Embryonic facial prominence (tissue), 1 donor: Measurements from ENCODE around the gene GRHL3.

Source experiments
- DNase-seq: peaks from one replicate; pipeline ENCODE4 v3.0.0-alpha.2; 2016; ENCODE audit errors: extremely low spot score

The GRHL3 gene

DNA sequence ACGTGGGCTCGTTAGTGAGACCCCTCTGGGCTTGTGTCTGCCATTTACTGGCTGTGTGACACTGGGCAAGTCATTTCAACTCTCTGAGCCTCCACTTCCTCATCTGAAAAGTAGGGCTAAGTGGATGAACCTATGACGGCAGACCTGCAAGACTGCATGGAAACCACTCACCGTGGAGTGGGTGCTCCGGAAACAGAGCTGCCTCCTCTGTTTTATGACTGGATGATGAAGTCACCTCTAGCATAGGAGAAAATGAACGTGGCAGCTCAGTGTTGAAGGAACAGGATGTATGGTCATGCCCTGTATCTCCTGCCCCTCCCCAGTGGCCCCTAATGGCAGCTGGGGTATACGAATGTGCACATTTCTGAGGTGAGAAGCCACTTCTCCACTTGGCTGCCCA, 53.9 kb downstream of the GRHL3 start:
- DNase-seq: no peak

GRCh38 chr1:24373710-24374109, 54.6 kb downstream of the GRHL3 start:
- no peak for DNase-seq

DNA sequence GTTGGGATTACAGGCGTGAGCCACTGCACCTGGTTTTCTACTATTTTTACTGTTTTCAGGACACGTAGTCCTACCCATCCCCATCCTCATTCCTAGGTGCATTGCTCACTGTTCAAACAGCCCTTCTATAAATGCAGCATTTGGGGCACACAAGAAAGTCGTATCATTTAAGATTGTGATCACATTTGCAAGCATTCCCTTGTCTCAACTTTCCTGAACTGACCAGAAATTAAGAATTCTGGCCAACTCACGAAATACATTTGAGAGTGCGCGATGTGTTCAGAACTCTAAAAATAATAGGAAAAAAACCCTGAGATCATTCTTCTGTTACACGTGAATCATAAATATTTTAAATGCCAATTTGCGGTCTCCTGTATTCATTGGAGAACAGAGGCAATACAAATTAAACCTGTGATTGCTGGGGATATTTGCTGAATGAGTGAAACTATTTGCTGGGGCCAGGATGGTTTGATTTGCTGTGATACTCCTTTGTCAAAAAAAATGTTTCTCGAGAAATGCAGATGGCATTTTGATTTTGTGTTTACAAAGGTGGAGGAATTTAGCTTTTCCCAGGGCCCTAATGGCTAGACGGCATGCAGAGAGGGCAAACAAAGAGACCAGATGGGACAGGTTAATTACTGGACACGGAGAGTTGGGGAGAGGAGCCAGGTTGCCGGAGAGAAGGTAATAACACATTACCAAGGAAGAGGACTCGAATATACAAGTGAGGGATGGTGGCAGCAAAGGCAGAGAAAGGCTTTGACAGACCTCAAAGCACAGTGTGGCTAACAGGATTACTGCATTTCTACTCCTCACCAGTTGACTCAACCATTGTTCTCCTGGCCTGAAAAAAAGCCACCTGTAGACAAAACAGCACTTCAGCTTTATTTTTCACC, 56.0 kb downstream of the GRHL3 start:
- DNase-seq: no peak

DNA sequence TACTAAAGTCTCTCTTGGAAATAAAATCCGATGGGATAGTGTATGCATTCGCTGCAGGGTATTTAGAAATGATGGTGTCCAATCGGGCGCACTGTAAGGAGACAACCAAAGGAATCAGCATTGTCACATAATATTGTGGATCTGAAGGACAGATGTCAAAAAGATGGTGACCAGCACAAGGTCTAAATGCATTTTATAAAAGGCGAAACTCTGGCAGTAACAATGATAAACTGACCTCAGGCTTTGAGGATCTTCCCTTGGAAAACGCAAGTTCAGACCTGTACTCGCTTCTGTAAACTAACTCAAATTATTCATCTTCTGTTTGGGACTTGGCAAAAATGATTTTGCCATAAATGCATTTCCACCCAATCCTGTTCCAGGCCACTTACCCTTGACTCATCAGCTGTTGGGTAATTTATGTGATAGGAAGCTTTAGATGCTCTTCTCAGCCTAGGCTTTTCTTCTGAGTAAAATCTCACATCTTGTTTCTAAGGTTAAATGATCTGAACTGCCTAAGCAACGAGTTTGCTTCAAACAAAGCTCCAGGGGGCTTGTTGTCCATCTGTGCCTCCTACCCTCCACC, 60.7 kb downstream of the GRHL3 start:
- DNase-seq: no peak

DNA sequence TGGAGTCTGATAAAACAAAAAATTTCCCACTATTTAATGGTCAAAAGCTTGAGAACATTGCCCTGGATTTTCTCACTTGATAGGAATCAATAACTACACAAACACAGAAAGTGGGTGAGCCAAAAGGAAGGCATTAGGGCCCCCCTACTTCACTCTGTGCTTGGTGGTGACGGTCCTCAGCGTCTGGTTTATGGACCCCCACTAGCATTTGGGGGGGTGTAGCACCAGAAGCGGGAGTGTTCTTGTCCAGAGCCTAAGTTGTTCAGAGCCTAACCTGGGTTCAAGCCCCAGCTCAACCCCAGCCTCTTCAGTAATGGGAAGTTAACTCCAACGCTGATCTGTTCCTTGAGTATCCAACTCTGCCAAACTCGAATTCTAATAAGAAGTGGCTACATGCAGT, 61.4 kb downstream of the GRHL3 start:
- no peak for DNase-seq

DNA sequence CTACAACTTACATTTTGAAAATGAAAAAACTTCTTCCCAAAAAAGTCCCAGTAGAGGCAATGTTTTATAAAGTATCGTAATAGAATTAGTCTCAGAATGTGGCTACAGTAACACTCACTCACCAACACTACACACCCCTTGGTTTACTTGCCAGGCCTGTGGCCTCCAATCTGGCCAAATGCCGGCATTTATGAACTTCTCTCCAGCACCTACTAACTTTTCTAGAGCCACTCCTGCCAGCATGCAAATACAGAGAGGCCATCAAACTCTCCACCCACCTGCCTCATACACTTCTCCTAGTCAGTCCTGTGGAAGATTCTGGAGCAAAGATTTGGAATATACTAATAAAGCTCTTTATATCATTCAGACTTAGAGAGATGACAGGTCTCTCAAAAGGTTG, 62.1 kb downstream of the GRHL3 start:
- no peak for DNase-seq

GRCh38 chr1:24382165-24382577, 63.0 kb downstream of the GRHL3 start:
- no peak for DNase-seq

- DNase-seq: no peak
Measured at GRCh38 chr1:24383381-24383940, 64.3 kb downstream of the GRHL3 start.

DNA sequence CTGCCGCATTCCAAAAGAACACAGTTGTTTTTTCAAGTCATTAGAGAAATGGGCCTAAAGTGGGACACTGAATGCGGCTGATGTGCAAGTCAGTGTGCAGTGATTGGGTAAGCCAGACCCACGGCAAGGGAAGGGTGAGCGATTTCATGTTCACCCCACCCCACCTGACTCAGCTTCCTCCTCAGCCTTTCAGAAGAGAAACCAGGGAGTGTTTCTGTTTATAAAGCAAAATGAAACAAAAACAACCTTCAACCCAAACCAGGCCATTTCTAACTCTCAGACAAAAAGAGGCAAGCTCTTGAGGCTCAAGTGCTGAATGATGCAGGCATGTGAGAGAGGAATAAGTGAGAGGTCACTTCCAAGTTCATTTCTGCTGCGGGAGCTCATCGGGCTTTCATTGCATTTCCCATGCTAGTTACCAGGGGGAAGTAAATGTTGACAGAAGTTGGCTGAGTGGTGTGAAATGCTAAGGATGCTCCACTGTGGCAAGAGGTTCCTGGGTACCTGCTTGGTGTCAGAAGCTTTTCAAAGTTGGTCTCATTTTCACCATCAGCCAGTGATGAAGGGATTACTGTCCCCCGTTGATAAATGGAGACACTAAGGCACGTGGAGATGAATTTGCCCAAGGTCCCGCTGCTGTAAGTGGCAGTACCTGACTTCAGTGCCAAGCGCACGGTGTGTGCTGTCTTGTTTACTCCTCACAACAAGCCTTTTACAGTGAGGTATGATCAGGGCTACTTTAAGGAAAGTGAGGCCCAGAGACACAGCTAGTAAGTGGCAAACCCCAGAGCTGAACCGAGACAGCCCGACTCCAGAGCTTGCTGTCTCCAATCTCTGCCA, 65.3 kb downstream of the GRHL3 start:
- no peak for DNase-seq

GRCh38 chr1:24385160-24385940, 66.2 kb downstream of the GRHL3 start:
- DNase-seq: no peak

DNA sequence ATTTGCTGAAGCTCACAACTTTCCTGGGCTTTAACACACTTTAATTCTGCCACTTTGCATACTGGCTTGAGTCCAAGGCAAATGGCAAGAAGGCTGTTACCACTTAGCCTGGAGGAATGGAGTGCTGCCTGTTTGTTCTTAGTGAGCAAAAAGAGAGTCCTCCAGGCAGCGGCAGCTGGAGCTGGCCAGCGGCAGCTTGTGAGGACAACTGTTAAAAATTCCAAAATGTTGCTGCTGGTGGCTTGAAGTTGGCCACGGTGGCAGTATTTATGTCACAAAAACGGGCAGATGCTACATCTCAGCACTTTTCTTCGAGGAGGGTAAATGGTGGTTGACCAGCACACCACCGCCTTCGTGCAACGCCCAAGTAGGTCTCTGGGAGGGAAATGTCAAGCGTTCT, 67.1 kb downstream of the GRHL3 start:
- no peak for DNase-seq

DNA sequence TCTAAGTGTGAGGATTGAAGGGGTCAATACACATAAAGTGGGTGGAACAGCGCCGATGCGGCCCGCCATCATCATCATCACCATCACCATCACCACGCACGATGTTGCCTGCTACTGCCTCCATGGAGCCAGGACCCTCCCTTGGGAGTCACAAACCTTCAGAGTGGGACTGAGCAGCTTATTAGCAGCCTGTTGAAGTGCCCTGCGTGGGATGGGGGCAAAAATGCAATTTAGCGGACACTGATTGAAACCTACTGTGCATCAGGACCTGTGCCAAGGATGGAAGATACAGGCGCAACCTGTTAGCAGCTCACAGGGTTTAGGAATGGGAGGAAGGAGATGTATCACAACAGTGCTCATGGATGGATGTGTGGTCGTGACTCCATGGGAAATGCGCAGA, 67.8 kb downstream of the GRHL3 start:
- DNase-seq: no peak

GRCh38 chr1:24387636-24388175, 68.5 kb downstream of the GRHL3 start:
- DNase-seq: no peak

GRCh38 chr1:24388331-24388885, 69.3 kb downstream of the GRHL3 start:
- no peak for DNase-seq

DNA sequence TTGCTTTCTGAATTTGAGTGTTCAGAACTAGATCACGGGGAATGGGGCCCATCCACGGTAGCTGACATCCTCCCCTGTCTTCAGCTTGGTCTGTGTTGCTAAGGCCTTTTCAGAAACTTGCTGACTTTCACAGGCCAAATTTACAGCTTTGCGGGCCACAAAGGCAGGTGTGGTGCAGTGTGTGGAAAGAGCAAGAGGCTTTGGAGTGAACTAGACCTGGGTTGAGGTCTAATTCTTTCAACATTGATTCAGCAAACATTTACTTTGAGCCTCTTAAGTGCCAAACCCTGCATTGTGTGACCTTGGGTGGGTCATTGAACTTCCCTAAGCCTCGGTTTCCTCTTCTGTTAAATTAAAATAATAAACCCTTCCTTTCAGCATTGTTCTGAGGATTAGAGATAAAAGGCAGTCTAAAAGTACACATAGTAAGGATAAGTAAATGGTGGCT, 70.1 kb downstream of the GRHL3 start:
- DNase-seq: no peak

DNA sequence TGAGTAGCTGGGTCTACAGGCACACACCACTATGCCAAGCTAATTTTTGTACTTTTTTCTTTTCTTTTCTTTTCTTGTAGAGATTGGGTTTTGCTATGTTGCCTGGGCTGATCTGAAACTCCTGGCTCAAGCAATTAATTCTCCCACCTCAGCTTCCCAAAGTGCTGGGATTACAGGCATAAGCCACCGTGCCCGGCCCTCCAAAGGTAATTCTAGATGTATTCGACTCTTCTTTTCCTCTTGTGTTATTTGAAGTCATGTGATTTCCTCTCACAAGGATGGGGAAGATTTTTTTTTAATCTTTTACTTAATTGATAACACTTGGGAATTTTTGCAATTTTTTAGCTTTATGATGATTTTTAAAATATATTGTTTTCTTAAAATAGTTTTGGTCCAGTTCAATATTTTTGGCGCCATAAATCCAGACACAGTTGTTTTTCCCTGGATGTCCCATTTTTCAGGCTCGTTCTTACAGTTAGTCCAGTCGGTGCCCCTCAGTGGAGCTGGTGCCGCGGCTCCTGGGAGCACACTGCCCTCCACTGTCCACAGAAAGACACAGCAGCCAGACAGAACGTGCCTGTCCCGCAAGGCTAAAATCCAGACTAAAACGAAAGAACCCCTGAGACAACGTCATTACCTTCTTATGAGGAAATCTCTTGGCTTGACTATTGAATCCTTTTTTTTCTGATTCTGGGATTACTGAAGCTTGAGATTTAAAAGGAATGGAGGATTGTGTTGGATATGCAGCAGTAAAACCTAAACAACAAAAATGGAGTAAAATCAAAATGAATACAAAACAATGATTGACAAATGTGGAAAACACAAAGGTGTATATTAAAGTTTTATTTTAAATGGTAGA, 72.0 kb downstream of the GRHL3 start:
- peak; percentile 82 for DNase-seq

GRCh38 chr1:24391882-24392603, 72.9 kb downstream of the GRHL3 start:
- no peak for DNase-seq

- DNase-seq: no peak
Measured at GRCh38 chr1:24392604-24392946, 73.4 kb downstream of the GRHL3 start.

- DNase-seq: no peak
Measured at GRCh38 chr1:24392982-24393650, 74.0 kb downstream of the GRHL3 start.
